ENCODE results near the gene TAC4.

The TAC4 gene

DNA sequence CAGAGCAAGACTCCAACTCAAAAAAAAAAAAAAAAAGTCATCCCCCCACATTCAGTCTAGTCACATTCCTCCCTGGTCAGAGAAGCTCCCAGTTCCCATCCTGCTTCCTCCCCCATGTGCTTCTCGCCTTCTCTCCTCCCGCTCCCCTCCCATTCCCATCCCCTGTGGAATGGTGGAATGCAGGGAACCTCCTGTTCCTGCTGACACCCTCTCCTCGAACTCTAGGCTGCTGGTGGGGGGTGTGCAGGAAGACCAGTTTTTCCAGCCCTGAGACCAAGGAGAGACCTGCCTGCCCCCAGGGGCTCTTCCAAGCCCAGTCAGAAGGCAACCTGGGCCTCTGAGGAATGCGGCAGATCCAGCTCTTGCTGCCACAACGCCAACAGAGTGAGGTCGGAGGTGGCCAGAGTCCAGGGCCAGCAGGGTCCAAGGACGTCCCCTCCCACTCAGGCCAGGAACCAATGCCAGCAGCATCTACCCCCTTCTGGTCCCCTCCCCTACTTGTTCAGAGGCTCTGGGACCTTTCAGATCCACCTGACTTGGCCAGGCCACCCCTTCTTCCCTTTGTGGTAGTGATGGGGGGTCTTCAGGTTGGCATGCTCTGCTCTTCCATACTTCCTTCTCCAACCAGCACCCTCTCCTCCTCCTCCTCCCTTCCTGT is 39.3 kb upstream of the TAC4 start:
- H3K27ac ChIP-seq (ENCODE audit: low read depth, low read length), result no peak overlapping the region
- H3K9ac ChIP-seq (ENCODE audit: low read length), result no peak overlapping the region
- H3K36me3 ChIP-seq (ENCODE audit: insufficient read depth, low read length), result no peaks in the 10 kb centered on the region
- peaks cover 0 to 36% of the 10 kb centered on the region in 2 donors for H3K27me3 ChIP-seq (ENCODE audit: control insufficient read depth in 1 of 2, insufficient read depth in 2 of 2, low read length in 2 of 2)
- no peaks in the 10 kb centered on the region for H3K9me3 ChIP-seq (ENCODE audit: low read length)
- no peaks in the 10 kb centered on the region for H3K4me1 ChIP-seq (ENCODE audit: insufficient read depth, low read length)
- H3K4me3 ChIP-seq (ENCODE audit: low read depth in 1 of 2, low read length in 2 of 2), result no peak overlapping the region

DNA sequence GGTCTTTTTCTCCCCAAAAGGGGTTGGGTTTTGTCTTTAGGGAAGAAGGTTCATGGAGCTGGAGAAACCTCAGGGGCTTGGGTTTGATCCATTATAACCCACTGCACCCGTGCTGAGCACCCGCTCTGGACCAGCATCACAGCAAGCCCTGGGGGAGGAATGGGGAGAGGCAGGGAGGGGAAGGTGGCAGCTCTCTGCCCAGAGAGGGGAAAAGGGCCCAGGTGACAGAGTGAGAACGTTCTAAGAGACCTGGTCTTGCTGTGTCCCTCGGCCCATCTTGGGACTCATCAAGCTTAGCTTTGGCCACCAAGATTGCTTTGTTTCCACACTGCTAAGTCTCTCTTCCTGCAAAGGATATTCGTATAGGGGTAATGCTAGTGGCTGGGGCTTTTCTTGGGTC is 38.2 kb upstream of the TAC4 start:
- Histone ChIP-seq H3K9me3 (ENCODE audit: low read length) (no peaks in the 10 kb centered on the region), H3K9ac (ENCODE audit: low read length) (no peak overlapping the region), H3K4me3 (ENCODE audit: low read depth in 1 of 2, low read length in 2 of 2) (no peak overlapping the region), H3K36me3 (ENCODE audit: insufficient read depth, low read length) (no peaks in the 10 kb centered on the region), H3K27me3 (ENCODE audit: control insufficient read depth in 1 of 2, insufficient read depth in 2 of 2, low read length in 2 of 2) (peaks cover 6 to 34% of the 10 kb centered on the region in 2 donors), H3K4me1 (ENCODE audit: insufficient read depth, low read length) (no peaks in the 10 kb centered on the region), H3K27ac (ENCODE audit: low read depth, low read length) (no peak overlapping the region)

DNA sequence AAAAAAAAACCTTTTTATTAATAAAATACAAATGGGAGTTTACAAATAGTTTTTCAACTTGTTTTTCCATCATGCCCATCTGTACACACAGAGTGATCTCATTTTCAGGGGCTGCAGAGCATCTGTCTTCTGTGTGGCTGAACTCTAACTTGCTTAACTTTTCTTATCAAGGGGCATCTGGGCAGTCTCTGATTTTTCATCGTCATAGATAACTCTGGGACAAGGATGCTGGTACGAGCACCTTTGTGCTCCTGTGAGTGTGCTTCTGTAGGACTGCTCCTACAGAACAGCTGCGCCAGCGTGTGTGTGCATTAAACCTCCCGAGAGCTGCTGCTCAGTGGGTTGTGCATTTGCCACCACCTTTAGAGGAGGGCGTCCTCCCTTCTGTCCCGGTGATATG is 34.6 kb upstream of the TAC4 start:
- Histone ChIP-seq H3K9me3 (ENCODE audit: low read length) (no peaks in the 10 kb centered on the region), H3K27ac (ENCODE audit: low read depth, low read length) (no peak overlapping the region), H3K27me3 (ENCODE audit: control insufficient read depth in 1 of 2, insufficient read depth in 2 of 2, low read length in 2 of 2) (peaks cover 21 to 32% of the 10 kb centered on the region in 2 donors), H3K9ac (ENCODE audit: low read length) (no peak overlapping the region), H3K4me1 (ENCODE audit: insufficient read depth, low read length) (peaks cover 7% of the 10 kb centered on the region), H3K4me3 (ENCODE audit: low read depth in 1 of 2, low read length in 2 of 2) (no peak overlapping the region), H3K36me3 (ENCODE audit: insufficient read depth, low read length) (no peaks in the 10 kb centered on the region)

DNA sequence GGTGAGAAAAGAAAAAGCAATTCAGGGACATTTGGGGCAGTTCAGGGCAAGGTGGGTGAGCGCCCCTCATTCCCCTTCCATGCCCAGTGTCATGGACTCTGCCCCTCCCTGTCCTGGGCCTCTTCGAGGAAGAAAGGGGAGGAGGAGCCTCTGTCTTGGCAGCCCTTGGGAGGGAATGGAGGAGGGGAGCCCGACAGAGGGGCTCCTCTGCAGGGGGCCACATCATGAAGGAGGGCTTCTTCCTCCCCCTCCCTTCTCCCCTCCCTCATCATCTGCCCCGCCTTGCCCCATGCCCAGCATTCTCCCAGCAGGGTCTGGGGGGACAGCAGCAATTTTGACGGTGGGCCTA is 33.2 kb upstream of the TAC4 start:
- Histone ChIP-seq H3K36me3 (ENCODE audit: insufficient read depth, low read length) (no peaks in the 10 kb centered on the region), H3K4me1 (ENCODE audit: insufficient read depth, low read length) (peaks cover 7% of the 10 kb centered on the region), H3K27ac (ENCODE audit: low read depth, low read length) (no peak overlapping the region), H3K27me3 (ENCODE audit: control insufficient read depth in 1 of 2, insufficient read depth in 2 of 2, low read length in 2 of 2) (peaks cover 21 to 27% of the 10 kb centered on the region in 2 donors), H3K4me3 (ENCODE audit: low read depth in 1 of 2, low read length in 2 of 2) (peak overlapping the region in 1 of 2 donors; percentile 27), H3K9ac (ENCODE audit: low read length) (no peak overlapping the region), H3K9me3 (ENCODE audit: low read length) (no peaks in the 10 kb centered on the region)

DNA sequence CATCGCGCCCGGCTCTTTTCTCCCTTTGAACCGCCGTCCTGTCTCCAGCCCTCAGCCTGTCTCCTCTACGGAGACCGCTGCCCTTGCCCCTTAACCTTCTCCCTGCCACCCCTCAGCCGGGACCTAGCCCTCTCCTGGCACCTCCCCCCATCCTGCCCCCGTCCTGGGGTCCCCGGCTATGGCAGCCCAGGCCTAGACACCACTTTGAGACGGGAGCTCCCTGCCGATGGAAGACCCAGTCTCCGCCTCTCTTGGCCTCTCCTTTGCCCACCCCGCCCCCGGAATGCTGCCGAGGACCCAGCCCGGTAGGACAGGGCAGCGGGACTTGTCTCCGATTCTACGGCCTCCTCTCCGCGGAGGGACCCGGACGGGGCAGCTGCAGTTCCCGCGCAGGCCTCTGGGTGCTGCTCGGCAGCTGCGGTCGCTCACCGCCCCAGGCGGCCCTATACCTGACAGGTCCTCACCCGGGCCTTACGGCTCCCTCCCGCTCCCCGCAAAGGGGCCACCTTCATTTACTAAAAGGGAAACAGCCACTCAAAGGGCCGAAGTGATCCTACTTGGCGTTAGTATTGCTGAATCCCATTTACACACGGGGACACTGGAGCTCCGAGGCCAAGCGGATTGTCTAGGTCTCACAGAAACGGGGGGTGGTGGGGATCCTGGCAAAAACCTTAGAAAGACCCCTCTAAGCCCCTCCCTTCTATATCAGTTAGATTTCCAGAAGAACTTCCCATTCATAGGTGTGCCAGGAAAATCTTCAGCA is 32.6 kb upstream of the TAC4 start:
- Histone ChIP-seq H3K4me1 (ENCODE audit: insufficient read depth, low read length) (peaks cover 7% of the 10 kb centered on the region), H3K27me3 (ENCODE audit: control insufficient read depth in 1 of 2, insufficient read depth in 2 of 2, low read length in 2 of 2) (peaks cover 21 to 27% of the 10 kb centered on the region in 2 donors), H3K9me3 (ENCODE audit: low read length) (no peaks in the 10 kb centered on the region), H3K36me3 (ENCODE audit: insufficient read depth, low read length) (no peaks in the 10 kb centered on the region), H3K27ac (ENCODE audit: low read depth, low read length) (no peak overlapping the region), H3K4me3 (ENCODE audit: low read depth in 1 of 2, low read length in 2 of 2) (peak overlapping the region; percentile 2 to 27), H3K9ac (ENCODE audit: low read length) (no peak overlapping the region)

DNA sequence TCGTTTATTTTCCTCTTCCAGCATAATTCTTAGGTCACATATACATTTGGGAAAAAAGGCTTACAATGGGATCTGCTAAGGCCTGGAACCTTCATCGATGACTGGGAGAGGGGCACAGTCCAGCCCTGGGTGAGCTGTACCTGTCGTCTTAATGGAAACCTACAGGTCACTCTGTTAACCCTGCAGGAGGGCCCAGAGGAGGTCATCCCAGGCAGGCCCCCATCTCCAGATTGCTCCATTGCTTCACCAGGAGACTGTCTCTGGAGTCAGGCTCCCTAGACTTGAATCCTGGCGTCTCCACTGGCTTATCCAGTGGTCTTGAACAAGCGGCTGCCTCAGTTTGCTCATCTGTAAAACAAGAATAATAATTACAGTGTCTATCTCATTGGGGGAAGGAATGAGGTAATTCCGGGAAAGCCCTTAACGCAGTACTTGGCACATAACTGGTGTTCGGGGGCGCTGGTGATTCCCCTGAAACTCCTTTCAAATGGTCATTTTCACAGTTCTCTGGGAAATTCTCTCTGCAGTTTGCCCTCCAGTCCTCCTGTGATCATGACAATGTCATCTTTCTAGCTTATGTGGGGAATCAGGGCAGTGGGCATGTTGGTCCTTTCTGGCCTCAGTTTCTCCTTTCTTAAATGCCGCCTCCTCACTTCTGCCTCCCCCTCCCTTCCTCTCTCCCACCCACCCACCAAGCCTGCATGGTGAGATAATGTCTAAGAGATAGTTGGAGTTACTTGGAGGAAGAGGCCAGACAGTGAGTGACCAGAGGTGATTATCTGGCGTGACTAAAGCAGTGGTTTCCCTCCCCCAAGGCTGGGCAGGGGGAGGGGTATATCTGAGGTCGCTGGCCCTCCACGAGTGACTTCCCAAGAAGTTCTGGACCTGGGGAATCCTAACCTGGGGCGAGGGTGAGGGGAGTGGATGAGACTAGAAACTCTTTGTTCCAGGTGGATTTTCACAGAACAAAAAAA is 31.3 kb upstream of the TAC4 start:
- Histone ChIP-seq H3K9ac (ENCODE audit: low read length) (no peak overlapping the region), H3K4me3 (ENCODE audit: low read depth in 1 of 2, low read length in 2 of 2) (no peak overlapping the region), H3K36me3 (ENCODE audit: insufficient read depth, low read length) (no peaks in the 10 kb centered on the region), H3K4me1 (ENCODE audit: insufficient read depth, low read length) (peaks cover 7% of the 10 kb centered on the region), H3K9me3 (ENCODE audit: low read length) (no peaks in the 10 kb centered on the region), H3K27me3 (ENCODE audit: control insufficient read depth in 1 of 2, insufficient read depth in 2 of 2, low read length in 2 of 2) (peaks cover 21 to 27% of the 10 kb centered on the region in 2 donors), H3K27ac (ENCODE audit: low read depth, low read length) (no peak overlapping the region)

DNA sequence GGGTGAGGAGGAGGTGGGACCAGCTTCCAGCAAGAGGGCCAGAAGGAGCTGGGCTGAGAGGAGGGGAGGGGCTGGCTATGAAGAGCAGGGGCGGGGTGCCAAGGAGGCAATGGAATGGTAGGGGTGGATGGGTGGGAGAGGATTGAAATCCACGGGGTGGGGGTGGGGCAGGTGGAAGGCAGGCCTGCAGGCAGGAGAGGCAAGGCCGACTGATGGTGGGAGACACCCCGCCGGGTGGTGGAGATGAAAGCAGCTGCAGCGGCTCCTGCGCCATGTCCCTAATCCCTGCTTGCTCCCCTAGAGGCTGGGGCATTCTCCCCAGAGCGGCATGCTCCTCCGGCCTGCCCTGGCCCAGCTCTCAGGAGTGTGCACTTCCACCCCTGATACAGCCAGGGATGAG is 27.8 kb upstream of the TAC4 start:
- Histone ChIP-seq H3K4me1 (ENCODE audit: insufficient read depth, low read length) (peaks cover 5% of the 10 kb centered on the region), H3K27me3 (ENCODE audit: control insufficient read depth in 1 of 2, insufficient read depth in 2 of 2, low read length in 2 of 2) (peaks cover 12 to 14% of the 10 kb centered on the region in 2 donors), H3K9ac (ENCODE audit: low read length) (no peak overlapping the region), H3K27ac (ENCODE audit: low read depth, low read length) (no peak overlapping the region), H3K36me3 (ENCODE audit: insufficient read depth, low read length) (no peaks in the 10 kb centered on the region), H3K4me3 (ENCODE audit: low read depth in 1 of 2, low read length in 2 of 2) (no peak overlapping the region), H3K9me3 (ENCODE audit: low read length) (no peaks in the 10 kb centered on the region)

DNA sequence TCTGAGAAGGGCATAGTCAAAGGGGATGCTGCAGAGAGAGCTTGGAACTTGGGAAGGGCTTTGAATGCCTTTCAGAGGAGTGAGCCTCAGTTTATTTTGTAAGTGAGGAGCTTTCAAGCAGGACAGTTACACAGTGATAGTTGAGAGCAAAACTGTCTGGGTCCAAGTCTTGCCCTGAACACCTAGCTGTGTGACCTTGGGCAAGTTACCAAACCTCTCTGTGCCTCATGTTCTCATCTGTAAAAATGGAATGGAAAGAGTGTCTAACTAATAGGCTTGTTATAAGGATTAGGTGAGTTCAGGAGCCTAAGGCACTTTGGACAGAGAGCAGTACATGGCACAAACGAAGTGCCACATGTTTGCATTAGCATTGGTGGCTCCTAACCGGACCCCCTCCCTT is 27.0 kb upstream of the TAC4 start:
- Histone ChIP-seq H3K27me3 (ENCODE audit: control insufficient read depth in 1 of 2, insufficient read depth in 2 of 2, low read length in 2 of 2) (peaks cover 6 to 10% of the 10 kb centered on the region in 2 donors), H3K4me1 (ENCODE audit: insufficient read depth, low read length) (no peaks in the 10 kb centered on the region), H3K4me3 (ENCODE audit: low read depth in 1 of 2, low read length in 2 of 2) (no peak overlapping the region), H3K9ac (ENCODE audit: low read length) (no peak overlapping the region), H3K27ac (ENCODE audit: low read depth, low read length) (no peak overlapping the region), H3K9me3 (ENCODE audit: low read length) (no peaks in the 10 kb centered on the region), H3K36me3 (ENCODE audit: insufficient read depth, low read length) (no peaks in the 10 kb centered on the region)

DNA sequence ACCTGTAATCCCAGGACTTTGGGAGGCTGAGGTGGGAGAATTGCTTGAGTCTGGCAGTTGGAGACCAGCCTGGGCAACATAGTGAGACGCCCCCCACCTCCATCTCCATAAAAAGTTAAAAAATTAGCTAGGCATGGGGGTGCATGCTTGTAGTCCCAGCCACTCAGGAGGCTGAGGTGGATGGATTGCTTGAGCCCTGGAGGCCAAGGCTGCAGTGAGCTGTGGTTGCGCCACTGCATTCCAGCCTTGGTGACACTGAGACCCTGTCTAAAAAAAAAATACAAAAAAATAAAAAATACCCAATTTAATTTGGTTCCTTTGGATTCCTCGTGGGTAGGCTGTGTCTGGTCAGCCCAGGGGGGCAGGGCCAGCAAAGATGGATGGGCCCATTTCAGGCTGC is 26.1 kb upstream of the TAC4 start:
- no peak overlapping the region for H3K27ac ChIP-seq (ENCODE audit: low read depth, low read length)
- no peaks in the 10 kb centered on the region for H3K4me1 ChIP-seq (ENCODE audit: insufficient read depth, low read length)
- H3K4me3 ChIP-seq (ENCODE audit: low read depth in 1 of 2, low read length in 2 of 2), result no peak overlapping the region
- peaks cover under 1 to 4% of the 10 kb centered on the region in 2 donors for H3K27me3 ChIP-seq (ENCODE audit: control insufficient read depth in 1 of 2, insufficient read depth in 2 of 2, low read length in 2 of 2)
- no peak overlapping the region for H3K9ac ChIP-seq (ENCODE audit: low read length)
- H3K9me3 ChIP-seq (ENCODE audit: low read length), result no peaks in the 10 kb centered on the region
- H3K36me3 ChIP-seq (ENCODE audit: insufficient read depth, low read length), result no peaks in the 10 kb centered on the region

DNA sequence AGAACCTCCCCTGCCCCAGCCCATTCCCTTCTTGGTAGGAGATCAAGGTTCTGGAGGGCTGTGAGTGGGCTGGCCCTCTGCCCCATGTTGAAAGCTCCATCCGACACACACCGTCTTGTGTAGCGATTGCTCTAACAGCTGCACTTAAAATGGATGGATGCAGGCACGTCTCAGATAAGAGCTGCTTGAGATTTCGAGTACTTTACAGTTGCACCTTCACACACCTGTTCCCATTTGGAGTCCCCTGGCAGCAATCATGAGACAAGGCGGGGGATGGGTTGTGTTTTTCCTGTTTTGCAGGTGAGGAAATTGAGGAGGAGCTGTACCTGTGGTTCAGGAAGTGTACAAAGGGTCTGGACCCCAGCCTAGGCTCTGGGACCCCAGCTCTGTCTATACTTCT is 25.6 kb upstream of the TAC4 start:
- Histone ChIP-seq H3K36me3 (ENCODE audit: insufficient read depth, low read length) (no peaks in the 10 kb centered on the region), H3K27ac (ENCODE audit: low read depth, low read length) (no peak overlapping the region), H3K4me3 (ENCODE audit: low read depth in 1 of 2, low read length in 2 of 2) (no peak overlapping the region), H3K9ac (ENCODE audit: low read length) (no peak overlapping the region), H3K4me1 (ENCODE audit: insufficient read depth, low read length) (no peaks in the 10 kb centered on the region), H3K27me3 (ENCODE audit: control insufficient read depth in 1 of 2, insufficient read depth in 2 of 2, low read length in 2 of 2) (peaks cover 0 to 4% of the 10 kb centered on the region in 2 donors), H3K9me3 (ENCODE audit: low read length) (no peaks in the 10 kb centered on the region)

DNA sequence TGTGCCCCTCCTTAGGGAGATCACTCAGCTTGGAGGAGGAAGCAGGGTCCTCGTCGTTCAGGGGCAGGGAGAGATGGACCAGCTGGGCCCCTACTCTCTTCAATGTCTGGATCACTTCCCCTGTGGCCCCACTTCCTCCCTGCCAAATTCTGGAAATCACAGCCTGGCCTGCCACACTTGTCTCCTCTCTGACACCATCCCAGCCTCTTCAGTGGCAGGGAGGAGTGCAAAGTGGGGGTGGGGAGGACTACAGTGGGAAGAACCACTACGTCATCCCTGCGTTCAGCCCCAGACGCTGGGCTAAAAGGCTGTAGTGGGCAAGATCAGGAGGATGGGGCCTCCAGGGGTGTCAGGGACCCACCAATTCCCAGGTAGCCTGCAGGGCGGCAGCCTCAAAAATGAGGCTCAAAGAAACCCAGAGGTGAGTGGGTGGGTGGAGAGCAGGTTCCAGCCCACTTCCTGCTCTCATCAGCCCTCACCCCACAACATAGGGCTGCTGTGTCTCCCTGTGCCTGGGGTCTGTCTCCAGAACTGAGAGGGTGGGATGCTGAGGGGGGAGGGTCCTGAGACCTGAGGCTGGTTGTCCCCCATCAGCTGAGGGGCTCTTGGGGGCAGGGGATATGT is 25.0 kb upstream of the TAC4 start:
- H3K36me3 ChIP-seq (ENCODE audit: insufficient read depth, low read length), result no peaks in the 10 kb centered on the region
- no peaks in the 10 kb centered on the region for H3K4me1 ChIP-seq (ENCODE audit: insufficient read depth, low read length)
- no peak overlapping the region for H3K9ac ChIP-seq (ENCODE audit: low read length)
- H3K9me3 ChIP-seq (ENCODE audit: low read length), result no peaks in the 10 kb centered on the region
- H3K27ac ChIP-seq (ENCODE audit: low read depth, low read length), result no peak overlapping the region
- no peak overlapping the region for H3K4me3 ChIP-seq (ENCODE audit: low read depth in 1 of 2, low read length in 2 of 2)
- peaks cover 0 to 4% of the 10 kb centered on the region in 2 donors for H3K27me3 ChIP-seq (ENCODE audit: control insufficient read depth in 1 of 2, insufficient read depth in 2 of 2, low read length in 2 of 2)

Measured in muscle layer of colon (tissue), 2 donors.